Neural cell (in vitro differentiated cells): ENCODE measurements around the gene DOK6. TPM values are rescaled to one million over a fixed set of nuclear protein-coding genes. Genes with fewer than 3 reads are reported as not detected.

Experiments
- H2AFZ ChIP-seq: fragments of 200-600, 300-800 bp; sonication (generic), shearing (Covaris generic); 2 replicates; pipeline ENCODE4 v1.6.0; 2014; ENCODE audit warnings: low read depth, mild to moderate bottlenecking, antibody characterized with exemption, low read length, moderate library complexity
- H3F3A ChIP-seq: fragments of 200-600 bp; shearing (Covaris generic); 2 replicates; pipeline ENCODE4 v1.6.1; 2016; ENCODE audit warnings: mild to moderate bottlenecking, moderate library complexity, mixed read lengths, antibody characterized with exemption, low read length; ENCODE audit not compliant: insufficient read depth, poor library complexity, severe bottlenecking
- H3K27ac ChIP-seq: fragments of 200-600, 300-800 bp; sonication (generic), shearing (Covaris generic); 2 replicates; pipeline ENCODE4 v1.5.1; 2014; ENCODE audit warnings: mild to moderate bottlenecking, low read length, moderate library complexity
- H3K27me3 ChIP-seq: fragments of 300-800, 200-600 bp; sonication (generic), shearing (Covaris generic); 2 replicates; pipeline ENCODE4 v1.6.0; 2014; ENCODE audit warnings: mild to moderate bottlenecking, low read depth, low read length, moderate library complexity; ENCODE audit not compliant: insufficient read depth
- H3K36me3 ChIP-seq: fragments of 300-800, 200-600 bp; sonication (generic), shearing (Covaris generic); 2 replicates; pipeline ENCODE4 v1.5.1; 2014; ENCODE audit warnings: mild to moderate bottlenecking, antibody characterized with exemption, low read length, moderate library complexity; ENCODE audit not compliant: insufficient read depth
- H3K4me2 ChIP-seq: fragments of 300-800, 200-600 bp; sonication (generic), shearing (Covaris generic); 2 replicates; pipeline ENCODE4 v1.6.0; 2014; ENCODE audit warnings: mild to moderate bottlenecking, low read length
- H3K4me3 ChIP-seq: fragments of 300-800, 200-600 bp; sonication (generic), shearing (Covaris generic); 2 replicates; pipeline ENCODE4 v1.5.1; 2014; ENCODE audit warnings: mild to moderate bottlenecking, low read length, moderate library complexity
- H3K79me2 ChIP-seq: fragments of 200-600 bp; shearing (Covaris generic); replicated peaks from 2 replicates; pipeline ENCODE4 v1.6.0; 2014; ENCODE audit warnings: mild to moderate bottlenecking, low read length, moderate library complexity; ENCODE audit not compliant: insufficient read depth
- H3K9ac ChIP-seq: fragments of 300-800, 200-600 bp; sonication (generic), shearing (Covaris generic); 2 replicates; pipeline ENCODE4 v1.6.1; 2016; ENCODE audit warnings: mild to moderate bottlenecking, low read length, mixed read lengths
- H3K9me2 ChIP-seq: fragments of 200-600 bp; shearing (Covaris generic); 2 replicates; pipeline ENCODE4 v1.6.1; 2016; ENCODE audit warnings: mild to moderate bottlenecking, low read length, mixed read lengths; ENCODE audit not compliant: insufficient read depth
- H3K9me3 ChIP-seq: fragments of 200-600, 300-800 bp; sonication (generic), shearing (Covaris generic); 2 replicates; pipeline ENCODE4 v1.6.1; 2016; ENCODE audit warnings: mild to moderate bottlenecking, mixed run types, low read length, moderate library complexity, mixed read lengths
- H4K20me1 ChIP-seq: fragments of 200-600 bp; shearing (Covaris generic); 2 replicates; pipeline ENCODE4 v1.6.1; 2016; ENCODE audit warnings: mild to moderate bottlenecking, mixed run types; ENCODE audit not compliant: insufficient read depth
- CTCF ChIP-seq: fragments of 450-650 bp; IDR thresholded peaks from 2 replicates; pipeline ENCODE4 v1.5.1; 2014; ENCODE audit warnings: antibody characterized with exemption, mild to moderate bottlenecking, moderate library complexity; ENCODE audit not compliant: poor library complexity, severe bottlenecking
- EP300 ChIP-seq: fragments of 450-650 bp; conservative IDR thresholded peaks from 2 replicates; pipeline ENCODE4 v1.6.1; 2014; ENCODE audit warnings: antibody characterized with exemption, mild to moderate bottlenecking, moderate library complexity; ENCODE audit not compliant: poor library complexity, severe bottlenecking
- EZH2 ChIP-seq: fragments of 200-600, 300-800 bp; shearing (Covaris generic), sonication (generic); IDR thresholded peaks from 2 replicates; pipeline ENCODE4 v1.6.1; 2014; ENCODE audit warnings: antibody characterized with exemption, low read length, borderline replicate concordance, mild to moderate bottlenecking; ENCODE audit not compliant: insufficient read depth, poor library complexity, severe bottlenecking
- MXI1 ChIP-seq: fragments of 450-650 bp; conservative IDR thresholded peaks from 2 replicates; pipeline ENCODE4 v1.6.1; 2014; ENCODE audit warnings: antibody characterized with exemption, mild to moderate bottlenecking; ENCODE audit not compliant: poor library complexity, severe bottlenecking
- POLR2AphosphoS5 ChIP-seq: IDR thresholded peaks from 2 replicates; pipeline ENCODE4 v1.6.1; 2012
- RAD21 ChIP-seq: fragments of 450-650 bp; conservative IDR thresholded peaks from 2 replicates; pipeline ENCODE4 v1.6.1; 2014; ENCODE audit warnings: antibody characterized with exemption, mild to moderate bottlenecking, moderate library complexity
- SMC3 ChIP-seq: fragments of 450-650 bp; conservative IDR thresholded peaks from 2 replicates; pipeline ENCODE4 v1.6.1; 2014; ENCODE audit warnings: antibody characterized with exemption, mild to moderate bottlenecking, moderate library complexity; ENCODE audit not compliant: poor library complexity
- TAF1 ChIP-seq: IDR thresholded peaks from 2 replicates; pipeline ENCODE4 v1.6.1; 2012; ENCODE audit warnings: low read depth
- polyA plus RNA-seq: library from polyadenylated mRNA; depleted of rRNA; stranded (reverse); fragments of >200 nt; gene quantifications from 2 replicates; pipeline ENCODE4 v1.2.3, GENCODE V29; 2014
- TF ChIP-seq, protein P1 (sequence below): IDR thresholded peaks from 2 replicates; pipeline ENCODE4 v1.6.1; 2012; ENCODE audit warnings: borderline replicate concordance

Gene DOK6
- polyA plus RNA-seq, 1 donor from 2014 or later, result 9.7 TPM

DNA sequence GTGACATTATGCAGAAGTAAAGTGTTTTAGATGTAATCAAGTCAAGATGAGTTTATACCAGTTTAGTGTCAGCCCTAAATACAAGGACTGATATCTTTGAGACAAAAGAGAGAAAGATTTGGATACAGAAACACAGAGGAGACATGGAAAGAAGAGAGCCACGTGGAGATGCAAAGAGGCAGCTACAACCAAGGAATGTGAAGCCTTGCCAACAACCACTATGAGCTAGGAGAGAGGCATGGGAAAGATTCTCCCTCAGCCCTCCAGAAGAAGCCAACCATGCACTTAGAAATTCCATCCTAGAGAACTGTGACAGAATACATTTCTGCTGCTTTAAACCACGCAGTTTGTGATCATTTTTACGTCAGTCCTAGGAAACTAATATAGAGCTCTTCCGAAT, 217.2 kb downstream of the DOK6 start:
- H4K20me1 ChIP-seq, result no peaks in the 10 kb centered on the region
- H3K9me3 ChIP-seq, result no peaks in the 10 kb centered on the region
- TF ChIP-seq SMC3, result no peak
- TF ChIP-seq TAF1, result no peak
- TF ChIP-seq POLR2AphosphoS5, result no peak
- no peak for TF ChIP-seq EZH2
- no peak for TF ChIP-seq EP300
- no peak for TF ChIP-seq CTCF
- H2AFZ ChIP-seq, result no peak overlapping the region
- H3K9me2 ChIP-seq, result no peaks in the 10 kb centered on the region
- no peaks in the 10 kb centered on the region for H3K79me2 ChIP-seq
- H3F3A ChIP-seq, result no peaks in the 10 kb centered on the region
- H3K4me2 ChIP-seq, result no peak overlapping the region
- no peaks in the 10 kb centered on the region for H3K36me3 ChIP-seq
- no peaks in the 10 kb centered on the region for H3K27me3 ChIP-seq
- H3K27ac ChIP-seq, result no peak overlapping the region
- H3K4me3 ChIP-seq, result no peak overlapping the region
- H3K9ac ChIP-seq, result no peak overlapping the region

DNA sequence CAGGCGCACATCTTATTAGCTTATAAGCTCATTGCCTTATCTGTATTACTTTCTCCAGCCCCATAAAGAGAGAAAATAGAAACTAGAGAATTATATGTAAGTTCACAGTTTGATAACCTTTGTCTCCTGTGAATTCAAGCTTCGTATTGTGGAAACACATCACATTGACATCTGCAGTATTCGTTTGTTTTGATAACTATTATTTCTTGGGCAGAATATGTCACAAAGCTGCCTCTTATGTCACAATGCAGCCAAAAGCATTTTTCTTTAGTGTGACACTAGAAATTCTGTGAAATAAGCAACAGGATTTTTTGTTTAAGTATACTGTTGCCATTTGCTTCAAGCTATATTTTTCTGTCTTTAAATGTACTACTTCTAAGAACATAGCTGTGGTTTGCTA, 221.5 kb downstream of the DOK6 start:
- TF ChIP-seq EP300 (peak; percentile 96), POLR2AphosphoS5 (peak; percentile 89), SMC3 (no peak)
- H3K9me2 ChIP-seq, result no peaks in the 10 kb centered on the region
- H3F3A ChIP-seq, result no peaks in the 10 kb centered on the region
- no peak overlapping the region for H3K27ac ChIP-seq
- no peaks in the 10 kb centered on the region for H3K36me3 ChIP-seq
- H3K79me2 ChIP-seq, result no peaks in the 10 kb centered on the region
- H3K4me2 ChIP-seq, result no peak overlapping the region
- no peaks in the 10 kb centered on the region for H3K9me3 ChIP-seq
- no peak overlapping the region for H3K9ac ChIP-seq
- no peak overlapping the region for H3K4me3 ChIP-seq
- no peak overlapping the region for H2AFZ ChIP-seq
- no peaks in the 10 kb centered on the region for H4K20me1 ChIP-seq
- no peaks in the 10 kb centered on the region for H3K27me3 ChIP-seq

DNA sequence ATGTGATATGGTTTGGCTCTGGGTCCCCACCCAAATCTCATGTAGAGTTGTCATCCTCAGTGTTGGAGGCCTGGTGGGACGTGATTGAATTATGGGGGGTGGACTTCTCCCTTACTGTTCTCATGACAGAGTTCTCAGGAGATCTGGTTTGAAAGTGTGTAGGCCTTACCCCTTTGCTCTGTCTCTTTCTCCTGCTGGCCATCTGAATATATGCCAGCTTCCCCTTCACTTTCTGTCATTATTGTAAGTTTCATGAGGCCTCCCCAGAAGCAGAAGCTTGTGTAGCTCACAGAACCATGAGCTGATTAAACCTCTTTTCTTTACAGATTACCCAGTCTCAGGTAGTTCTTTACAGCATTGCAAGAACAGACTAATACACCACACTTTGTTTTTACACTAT, 222.3 kb downstream of the DOK6 start:
- no peak overlapping the region for H3K4me2 ChIP-seq
- no peak overlapping the region for H3K27ac ChIP-seq
- H3K9me2 ChIP-seq, result no peaks in the 10 kb centered on the region
- H3K79me2 ChIP-seq, result no peaks in the 10 kb centered on the region
- H3K27me3 ChIP-seq, result no peaks in the 10 kb centered on the region
- no peak overlapping the region for H3K9ac ChIP-seq
- H4K20me1 ChIP-seq, result no peaks in the 10 kb centered on the region
- no peaks in the 10 kb centered on the region for H3F3A ChIP-seq
- H3K9me3 ChIP-seq, result no peaks in the 10 kb centered on the region
- no peaks in the 10 kb centered on the region for H3K36me3 ChIP-seq
- no peak overlapping the region for H2AFZ ChIP-seq
- no peak for TF ChIP-seq RAD21
- TF ChIP-seq CTCF, result no peak
- no peak for TF ChIP-seq SMC3
- TF ChIP-seq MXI1, result no peak
- TF ChIP-seq EZH2, result no peak
- no peak for TF ChIP-seq TAF1
- TF ChIP-seq, protein P1, sequence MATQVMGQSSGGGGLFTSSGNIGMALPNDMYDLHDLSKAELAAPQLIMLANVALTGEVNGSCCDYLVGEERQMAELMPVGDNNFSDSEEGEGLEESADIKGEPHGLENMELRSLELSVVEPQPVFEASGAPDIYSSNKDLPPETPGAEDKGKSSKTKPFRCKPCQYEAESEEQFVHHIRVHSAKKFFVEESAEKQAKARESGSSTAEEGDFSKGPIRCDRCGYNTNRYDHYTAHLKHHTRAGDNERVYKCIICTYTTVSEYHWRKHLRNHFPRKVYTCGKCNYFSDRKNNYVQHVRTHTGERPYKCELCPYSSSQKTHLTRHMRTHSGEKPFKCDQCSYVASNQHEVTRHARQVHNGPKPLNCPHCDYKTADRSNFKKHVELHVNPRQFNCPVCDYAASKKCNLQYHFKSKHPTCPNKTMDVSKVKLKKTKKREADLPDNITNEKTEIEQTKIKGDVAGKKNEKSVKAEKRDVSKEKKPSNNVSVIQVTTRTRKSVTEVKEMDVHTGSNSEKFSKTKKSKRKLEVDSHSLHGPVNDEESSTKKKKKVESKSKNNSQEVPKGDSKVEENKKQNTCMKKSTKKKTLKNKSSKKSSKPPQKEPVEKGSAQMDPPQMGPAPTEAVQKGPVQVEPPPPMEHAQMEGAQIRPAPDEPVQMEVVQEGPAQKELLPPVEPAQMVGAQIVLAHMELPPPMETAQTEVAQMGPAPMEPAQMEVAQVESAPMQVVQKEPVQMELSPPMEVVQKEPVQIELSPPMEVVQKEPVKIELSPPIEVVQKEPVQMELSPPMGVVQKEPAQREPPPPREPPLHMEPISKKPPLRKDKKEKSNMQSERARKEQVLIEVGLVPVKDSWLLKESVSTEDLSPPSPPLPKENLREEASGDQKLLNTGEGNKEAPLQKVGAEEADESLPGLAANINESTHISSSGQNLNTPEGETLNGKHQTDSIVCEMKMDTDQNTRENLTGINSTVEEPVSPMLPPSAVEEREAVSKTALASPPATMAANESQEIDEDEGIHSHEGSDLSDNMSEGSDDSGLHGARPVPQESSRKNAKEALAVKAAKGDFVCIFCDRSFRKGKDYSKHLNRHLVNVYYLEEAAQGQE, result no peak
- TF ChIP-seq EP300, result no peak
- TF ChIP-seq POLR2AphosphoS5, result no peak
- no peak overlapping the region for H3K4me3 ChIP-seq
